HepG2 (cell line): ENCODE results near the gene COCH. TPM values are rescaled to one million over a fixed set of nuclear protein-coding genes. Genes with fewer than 3 reads are reported as not detected.

Source experiments
- HNRNPUL1 ChIP-seq: fragments of 200-400 bp; formaldehyde crosslinking; IDR thresholded peaks from 2 replicates; pipeline ENCODE4 v1.6.1; 2017; ENCODE audit warnings: low read depth, mild to moderate bottlenecking, low read length, moderate library complexity
- IKZF4 ChIP-seq: sonication (generic); formaldehyde crosslinking; IDR thresholded peaks from 2 replicates; pipeline ENCODE4 v1.5.1; 2020; ENCODE audit warnings: borderline replicate concordance, mild to moderate bottlenecking, low read depth, missing genetic modification reagents; ENCODE audit errors: not compliant biosample characterization
- JUND ChIP-seq: sonication (generic); formaldehyde crosslinking; IDR thresholded peaks from 2 replicates; pipeline ENCODE4 v1.8.0; 2022; ENCODE audit warnings: mild to moderate bottlenecking, missing genetic modification reagents
- KDM5A ChIP-seq: fragments of 200-600 bp; sonication (generic); IDR thresholded peaks from 2 replicates; pipeline ENCODE4 v1.7.0; 2018; ENCODE audit warnings: antibody characterized with exemption, mild to moderate bottlenecking, low read length, borderline replicate concordance
- KLF9 ChIP-seq: IDR thresholded peaks from 2 replicates; pipeline ENCODE4 v1.6.1; 2016; ENCODE audit warnings: low read depth
- SIN3B ChIP-seq: fragments of 150-350 bp; IDR thresholded peaks from 2 replicates; pipeline ENCODE4 v1.6.1; 2014; ENCODE audit warnings: low read length
- SRY ChIP-seq: sonication (generic); formaldehyde crosslinking; IDR thresholded peaks from 2 replicates; pipeline ENCODE4 v1.8.0; 2022; ENCODE audit warnings: mild to moderate bottlenecking, missing genetic modification reagents
- SUZ12 ChIP-seq: fragments of 150-350 bp; IDR thresholded peaks from 2 replicates; pipeline ENCODE4 v1.6.1; 2014; ENCODE audit warnings: low read depth, low read length
- TGIF2 ChIP-seq: IDR thresholded peaks from 2 replicates; pipeline ENCODE4 v1.6.1; 2016; ENCODE audit warnings: control low read depth, missing compliant biosample characterization
- TRIM24 ChIP-seq: sonication (generic); formaldehyde crosslinking; IDR thresholded peaks from 2 replicates; pipeline ENCODE4 v1.8.0; 2022; ENCODE audit warnings: mild to moderate bottlenecking, missing genetic modification reagents
- ZBTB1 ChIP-seq: sonication (generic); formaldehyde crosslinking; IDR thresholded peaks from 2 replicates; pipeline ENCODE4 v1.4.0; 2020; ENCODE audit warnings: missing genetic modification reagents, borderline replicate concordance
- ZMAT3 ChIP-seq: sonication (generic); formaldehyde crosslinking; conservative IDR thresholded peaks from 2 replicates; pipeline ENCODE4 v1.7.0; 2021; ENCODE audit warnings: missing genetic modification reagents
- ZNF136 ChIP-seq: sonication (generic); formaldehyde crosslinking; IDR thresholded peaks from 2 replicates; pipeline ENCODE4 v1.8.1; 2022; ENCODE audit warnings: low read depth, mild to moderate bottlenecking, moderate library complexity, missing genetic modification reagents
- ZNF263 ChIP-seq: sonication (generic); formaldehyde crosslinking; IDR thresholded peaks from 2 replicates; pipeline ENCODE4 v1.4.0; 2020; ENCODE audit warnings: missing genetic modification reagents
- ZNF441 ChIP-seq: sonication (generic); formaldehyde crosslinking; IDR thresholded peaks from 2 replicates; pipeline ENCODE4 v1.7.0; 2021; ENCODE audit warnings: missing genetic modification reagents, borderline replicate concordance
- ZNF484 ChIP-seq: sonication (generic); formaldehyde crosslinking; IDR thresholded peaks from 2 replicates; pipeline ENCODE4 v1.5.1; 2020; ENCODE audit warnings: mild to moderate bottlenecking, low read depth, missing genetic modification reagents, borderline replicate concordance
- ZNF737 ChIP-seq: sonication (generic); formaldehyde crosslinking; IDR thresholded peaks from 2 replicates; pipeline ENCODE4 v1.5.0; 2020; ENCODE audit warnings: missing genetic modification reagents, mild to moderate bottlenecking, borderline replicate concordance
- ZNF747 ChIP-seq: sonication (generic); formaldehyde crosslinking; IDR thresholded peaks from 2 replicates; pipeline ENCODE4 v1.8.1; 2023; ENCODE audit warnings: missing genetic modification reagents, mild to moderate bottlenecking, borderline replicate concordance
- ZSCAN21 ChIP-seq: sonication (generic); formaldehyde crosslinking; IDR thresholded peaks from 2 replicates; pipeline ENCODE4 v1.8.0; 2022; ENCODE audit warnings: mild to moderate bottlenecking, missing genetic modification reagents, moderate library complexity, borderline replicate concordance
- ZSCAN9 ChIP-seq: IDR thresholded peaks from 2 replicates; pipeline ENCODE4 v1.6.1; 2016; ENCODE audit warnings: borderline replicate concordance
- polyA plus RNA-seq, 8 experiments: library from polyadenylated mRNA; depleted of rRNA in 3 of 8; stranded (reverse) in 7 of 8; unstranded in 1 of 8; fragments of >200 nt; fragmentation: Illumina TruSeq in 4 of 8; extraction: Trizol in 4 of 8; gene quantifications; 2 replicates each; pipeline versions ENCODE4 v1.2.1 to v1.2.3, GENCODE V29; 2011 to 2016; ENCODE audit warnings: low read depth in 4 of 8, missing spikeins in 1 of 8, mixed read lengths in 1 of 8; ENCODE audit not compliant: insufficient read depth in 1 of 8
- total RNA-seq, 5 experiments: library from RNA; depleted of rRNA; stranded (reverse); fragments of >200 nt; fragmentation: Illumina TruSeq; extraction: Trizol; gene quantifications; 2 replicates each; pipeline ENCODE4 v1.2.3, GENCODE V29; 2016; ENCODE audit warnings: low read depth in 1 of 5
- TF ChIP-seq, protein P1 (sequence below): IDR thresholded peaks from 2 replicates; pipeline ENCODE4 v1.6.1; 2016
- TF ChIP-seq, protein P2 (sequence below): sonication (generic); formaldehyde crosslinking; IDR thresholded peaks from 2 replicates; pipeline ENCODE4 v1.4.0; 2020; ENCODE audit warnings: mild to moderate bottlenecking, low read depth, missing genetic modification reagents
- TF ChIP-seq, protein P3 (sequence below): sonication (generic); formaldehyde crosslinking; IDR thresholded peaks from 2 replicates; pipeline ENCODE4 v1.4.0; 2020; ENCODE audit warnings: missing genetic modification reagents
- TF ChIP-seq, protein P4 (sequence below): IDR thresholded peaks from 2 replicates; pipeline ENCODE4 v1.6.1; 2012; ENCODE audit warnings: inconsistent platforms
- TF ChIP-seq, protein P5 (sequence below): sonication (generic); formaldehyde crosslinking; IDR thresholded peaks from 2 replicates; pipeline ENCODE4 v1.4.0; 2020; ENCODE audit warnings: mild to moderate bottlenecking, missing genetic modification reagents

COCH gene
- total and polyA plus RNA-seq, 2 of the 13 experiments (the other 11 are each of a cell fraction or from before 2014, with no cell fraction given) = 78.2 to 79.3 TPM

DNA sequence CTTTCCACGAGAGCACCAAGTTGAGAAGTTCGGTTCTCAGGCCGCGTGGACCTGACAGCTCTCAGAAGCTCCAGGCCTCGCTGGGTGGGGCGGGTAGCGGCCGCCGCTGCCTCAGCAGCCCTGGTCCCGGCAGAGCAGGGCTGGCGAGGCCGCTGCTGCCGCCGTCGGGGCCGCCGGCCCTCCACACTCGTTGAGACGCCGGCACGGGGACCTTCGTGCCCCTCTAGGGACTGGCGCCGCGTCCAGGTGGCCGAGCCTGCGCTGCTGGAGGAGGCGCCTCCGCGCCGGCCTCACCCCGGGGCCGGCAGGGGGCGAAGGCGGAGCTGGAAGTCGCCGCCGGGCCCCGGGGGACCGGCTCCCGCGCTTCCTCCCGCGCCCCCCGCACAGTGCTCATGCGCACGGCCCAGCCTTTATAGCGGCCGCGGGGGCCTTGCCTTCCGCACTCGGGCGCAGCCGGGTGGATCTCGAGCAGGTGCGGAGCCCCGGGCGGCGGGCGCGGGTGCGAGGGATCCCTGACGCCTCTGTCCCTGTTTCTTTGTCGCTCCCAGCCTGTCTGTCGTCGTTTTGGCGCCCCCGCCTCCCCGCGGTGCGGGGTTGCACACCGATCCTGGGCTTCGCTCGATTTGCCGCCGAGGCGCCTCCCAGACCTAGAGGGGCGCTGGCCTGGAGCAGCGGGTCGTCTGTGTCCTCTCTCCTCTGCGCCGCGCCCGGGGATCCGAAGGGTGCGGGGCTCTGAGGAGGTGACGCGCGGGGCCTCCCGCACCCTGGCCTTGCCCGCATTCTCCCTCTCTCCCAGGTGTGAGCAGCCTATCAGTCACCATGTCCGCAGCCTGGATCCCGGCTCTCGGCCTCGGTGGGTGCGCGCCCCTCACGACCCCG, at the start of gene COCH (continued):
- TF ChIP-seq, protein P1, sequence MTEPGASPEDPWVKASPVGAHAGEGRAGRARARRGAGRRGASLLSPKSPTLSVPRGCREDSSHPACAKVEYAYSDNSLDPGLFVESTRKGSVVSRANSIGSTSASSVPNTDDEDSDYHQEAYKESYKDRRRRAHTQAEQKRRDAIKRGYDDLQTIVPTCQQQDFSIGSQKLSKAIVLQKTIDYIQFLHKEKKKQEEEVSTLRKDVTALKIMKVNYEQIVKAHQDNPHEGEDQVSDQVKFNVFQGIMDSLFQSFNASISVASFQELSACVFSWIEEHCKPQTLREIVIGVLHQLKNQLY (CRISPR knock-in tag) = no peak
- TF ChIP-seq, protein P2, sequence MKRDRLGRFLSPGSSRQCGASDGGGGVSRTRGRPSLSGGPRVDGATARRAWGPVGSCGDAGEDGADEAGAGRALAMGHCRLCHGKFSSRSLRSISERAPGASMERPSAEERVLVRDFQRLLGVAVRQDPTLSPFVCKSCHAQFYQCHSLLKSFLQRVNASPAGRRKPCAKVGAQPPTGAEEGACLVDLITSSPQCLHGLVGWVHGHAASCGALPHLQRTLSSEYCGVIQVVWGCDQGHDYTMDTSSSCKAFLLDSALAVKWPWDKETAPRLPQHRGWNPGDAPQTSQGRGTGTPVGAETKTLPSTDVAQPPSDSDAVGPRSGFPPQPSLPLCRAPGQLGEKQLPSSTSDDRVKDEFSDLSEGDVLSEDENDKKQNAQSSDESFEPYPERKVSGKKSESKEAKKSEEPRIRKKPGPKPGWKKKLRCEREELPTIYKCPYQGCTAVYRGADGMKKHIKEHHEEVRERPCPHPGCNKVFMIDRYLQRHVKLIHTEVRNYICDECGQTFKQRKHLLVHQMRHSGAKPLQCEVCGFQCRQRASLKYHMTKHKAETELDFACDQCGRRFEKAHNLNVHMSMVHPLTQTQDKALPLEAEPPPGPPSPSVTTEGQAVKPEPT (CRISPR knock-in tag) = peak; percentile 56; the same call in 1 of the 2 replicates
- TF ChIP-seq ZNF737 (CRISPR knock-in tag) = peak; percentile 91
- no peak for TF ChIP-seq ZNF484 (CRISPR knock-in tag)
- TF ChIP-seq, protein P3, sequence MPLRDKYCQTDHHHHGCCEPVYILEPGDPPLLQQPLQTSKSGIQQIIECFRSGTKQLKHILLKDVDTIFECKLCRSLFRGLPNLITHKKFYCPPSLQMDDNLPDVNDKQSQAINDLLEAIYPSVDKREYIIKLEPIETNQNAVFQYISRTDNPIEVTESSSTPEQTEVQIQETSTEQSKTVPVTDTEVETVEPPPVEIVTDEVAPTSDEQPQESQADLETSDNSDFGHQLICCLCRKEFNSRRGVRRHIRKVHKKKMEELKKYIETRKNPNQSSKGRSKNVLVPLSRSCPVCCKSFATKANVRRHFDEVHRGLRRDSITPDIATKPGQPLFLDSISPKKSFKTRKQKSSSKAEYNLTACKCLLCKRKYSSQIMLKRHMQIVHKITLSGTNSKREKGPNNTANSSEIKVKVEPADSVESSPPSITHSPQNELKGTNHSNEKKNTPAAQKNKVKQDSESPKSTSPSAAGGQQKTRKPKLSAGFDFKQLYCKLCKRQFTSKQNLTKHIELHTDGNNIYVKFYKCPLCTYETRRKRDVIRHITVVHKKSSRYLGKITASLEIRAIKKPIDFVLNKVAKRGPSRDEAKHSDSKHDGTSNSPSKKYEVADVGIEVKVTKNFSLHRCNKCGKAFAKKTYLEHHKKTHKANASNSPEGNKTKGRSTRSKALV = peak; percentile 96
- TF ChIP-seq ZNF747 = peak; percentile 90; the same call in 1 of the 2 replicates
- no peak; the same call in 1 of the 2 replicates for TF ChIP-seq TGIF2 (CRISPR knock-in tag)
- TF ChIP-seq ZSCAN21 (CRISPR knock-in tag) = peak; percentile 97
- TF ChIP-seq ZNF136 = 0 out of 2 replicates have a peak, but pooled peaks have one; percentile 81
- TF ChIP-seq SUZ12 = no peak
- TF ChIP-seq JUND (CRISPR knock-in tag) = peak; percentile 29; the same call in 1 of the 2 replicates
- peak; percentile 49; the same call in 1 of the 2 replicates for TF ChIP-seq KDM5A
- TF ChIP-seq, protein P4, sequence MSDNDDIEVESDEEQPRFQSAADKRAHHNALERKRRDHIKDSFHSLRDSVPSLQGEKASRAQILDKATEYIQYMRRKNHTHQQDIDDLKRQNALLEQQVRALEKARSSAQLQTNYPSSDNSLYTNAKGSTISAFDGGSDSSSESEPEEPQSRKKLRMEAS = peak; percentile 94
- TF ChIP-seq ZNF441 (CRISPR knock-in tag) = peak; percentile 88
- peak; percentile 98 for TF ChIP-seq ZMAT3 (CRISPR knock-in tag)
- TF ChIP-seq ZBTB1 = peak; percentile 62; the same call in 1 of the 2 replicates
- TF ChIP-seq ZSCAN9 (CRISPR knock-in tag) = peak; percentile 85; the same call in 1 of the 2 replicates
- TF ChIP-seq IKZF4 (CRISPR knock-in tag) = peak; percentile 42
- TF ChIP-seq ZNF263 (CRISPR knock-in tag) = peak; percentile 82
- TF ChIP-seq SRY (CRISPR knock-in tag) = no peak; the same call in none of the 2 replicates
- TF ChIP-seq HNRNPUL1 = peak; percentile 72; the same call in 1 of the 2 replicates
- no peak for TF ChIP-seq TRIM24 (CRISPR knock-in tag)
- TF ChIP-seq, protein P5, sequence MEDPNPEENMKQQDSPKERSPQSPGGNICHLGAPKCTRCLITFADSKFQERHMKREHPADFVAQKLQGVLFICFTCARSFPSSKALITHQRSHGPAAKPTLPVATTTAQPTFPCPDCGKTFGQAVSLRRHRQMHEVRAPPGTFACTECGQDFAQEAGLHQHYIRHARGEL (CRISPR knock-in tag) = peak; percentile 63
- TF ChIP-seq KLF9 = 0 out of 2 replicates have a peak, but pooled peaks have one; percentile 35
- no peak for TF ChIP-seq SIN3B
